ENCODE results near the gene RUNDC1.
"Not testable (repeated sequence)": the region's sequence is repeated elsewhere in the genome, so short reads cannot be mapped to it uniquely, and the experiment has no call there.

Gene RUNDC1

DNA sequence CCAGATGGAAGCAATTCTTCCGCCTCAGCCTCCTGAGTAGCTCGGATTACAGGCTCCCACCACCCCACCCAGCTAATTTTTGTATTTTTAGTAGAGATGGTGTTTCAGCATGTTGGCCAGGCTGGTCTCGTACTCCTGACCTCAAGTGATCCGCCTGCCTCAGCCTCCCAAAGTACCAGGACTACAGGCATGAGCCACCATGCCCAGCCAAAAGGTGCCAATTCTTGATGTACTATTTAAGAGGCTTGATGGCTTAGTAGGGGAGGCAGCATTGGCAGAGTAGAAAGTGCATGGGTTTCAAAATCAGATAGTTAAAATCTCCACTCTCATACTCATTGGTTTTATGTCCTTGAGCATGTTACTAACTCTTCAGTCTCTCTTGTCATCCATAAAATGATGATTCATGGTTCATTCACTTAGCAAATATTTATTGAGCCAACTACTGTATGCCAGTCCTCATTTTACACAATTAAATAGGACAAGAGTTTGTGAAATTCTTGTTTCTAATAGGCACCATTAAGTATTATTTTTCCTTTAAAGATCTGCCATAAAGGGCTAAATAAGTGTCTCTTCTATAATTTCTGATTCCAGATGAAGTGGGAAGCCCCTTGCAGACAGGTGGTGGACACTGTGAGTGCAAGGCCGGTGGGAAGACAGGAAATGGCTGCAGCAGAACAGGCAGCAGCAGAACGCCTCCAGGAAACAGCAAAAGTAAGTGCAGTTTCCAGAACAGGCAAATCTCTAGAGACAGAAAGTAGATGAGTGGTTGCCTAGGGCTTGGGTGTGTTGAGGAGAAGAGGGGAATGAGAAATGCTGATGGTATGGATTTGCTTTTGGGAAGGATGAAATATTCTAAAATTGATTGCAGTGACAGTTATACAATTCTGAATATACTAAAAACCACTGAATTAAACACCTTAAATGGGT is 9.6 kb downstream of the RUNDC1 start:
- no peak for DNase-seq

- no peak for DNase-seq
These were observed 11.1 kb downstream of the RUNDC1 start for GRCh38 chr17:42991471-42991870.

DNA sequence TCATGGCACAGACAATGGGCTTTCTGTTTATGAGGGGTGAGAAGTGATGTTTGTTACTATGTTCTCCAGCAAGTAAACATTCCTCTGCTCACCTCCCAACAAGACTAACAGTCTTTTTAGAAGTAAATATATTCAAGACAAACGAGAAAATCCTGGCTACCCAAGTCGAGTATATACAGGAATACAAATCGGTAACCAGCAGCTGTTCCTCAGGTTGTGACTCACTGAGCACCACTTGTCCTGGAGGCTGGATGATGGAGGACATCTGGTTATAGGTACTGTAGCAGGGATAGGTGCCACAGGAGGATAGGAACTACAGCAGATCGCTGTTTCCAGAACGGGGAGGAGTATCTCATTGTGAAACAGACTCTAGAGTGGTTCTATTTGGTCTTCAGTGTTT is 12.5 kb downstream of the RUNDC1 start:
- no peak for DNase-seq

DNA sequence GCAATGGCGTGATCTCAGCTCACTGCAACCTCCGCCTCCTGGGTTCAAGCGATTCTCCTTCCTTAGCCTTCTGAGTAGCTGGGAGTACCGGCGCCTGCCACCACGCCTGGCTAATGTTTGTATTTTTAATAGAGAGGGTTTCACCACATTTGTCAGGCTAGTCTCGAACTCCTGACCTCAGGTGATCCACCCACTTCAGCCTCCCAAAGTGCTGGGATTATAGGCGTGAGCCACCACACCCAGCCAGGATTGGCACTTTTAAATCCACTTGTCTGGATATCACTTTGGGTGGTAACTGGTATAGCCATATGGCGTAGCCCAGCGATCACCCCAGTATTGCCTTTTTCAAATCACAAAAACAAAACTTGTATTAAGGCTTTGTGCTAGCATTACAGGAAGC is 13.5 kb downstream of the RUNDC1 start:
- DNase-seq = not testable (repeated sequence)

- no peak for DNase-seq
These were observed 17.1 kb downstream of the RUNDC1 start for GRCh38 chr17:42997390-42997983.

DNA sequence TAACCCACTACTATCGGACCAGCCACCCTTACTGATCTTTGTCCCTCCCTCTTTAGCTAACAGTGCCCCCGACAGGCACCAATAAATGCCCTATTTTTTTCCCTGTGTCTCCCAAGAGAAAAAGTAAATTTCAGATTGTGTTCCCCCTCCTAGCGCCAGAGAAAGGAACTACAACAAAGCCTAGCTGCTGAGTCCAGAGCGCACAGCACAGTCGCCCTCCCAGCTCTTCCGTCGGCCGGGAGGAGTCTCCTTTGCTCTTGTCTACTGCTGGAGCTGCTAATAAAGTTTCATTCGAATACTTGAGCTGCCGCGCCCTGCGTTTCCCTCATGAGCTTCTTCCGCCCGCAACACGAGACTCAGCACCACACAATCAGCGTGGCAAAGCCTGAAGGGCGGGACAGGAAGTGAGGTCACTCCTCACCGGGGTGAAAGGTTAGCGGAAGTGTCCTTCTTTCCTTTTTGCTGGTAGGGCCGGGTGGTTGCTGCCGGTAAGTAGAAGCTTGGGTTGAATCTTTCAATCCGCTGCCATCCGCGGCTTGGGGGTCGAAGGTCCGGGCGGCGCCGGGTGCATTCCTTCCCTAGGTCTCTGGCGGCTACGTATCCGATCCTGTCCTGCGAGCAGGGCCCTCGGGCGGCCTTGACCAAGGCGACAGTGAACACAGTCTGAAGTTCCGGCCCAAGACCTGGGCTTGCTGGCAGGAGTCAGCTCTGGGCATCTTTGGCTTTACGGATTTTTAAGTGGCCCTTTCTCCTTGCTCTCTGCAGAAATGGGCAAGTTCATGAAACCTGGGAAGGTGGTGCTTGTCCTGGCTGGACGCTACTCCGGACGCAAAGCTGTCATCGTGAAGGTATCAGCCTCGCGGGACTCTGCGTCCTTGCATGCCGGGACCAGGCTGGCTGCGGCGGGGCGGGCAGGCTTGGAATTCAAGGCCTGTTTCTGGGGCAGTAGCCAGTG is 17.9 kb downstream of the RUNDC1 start, which contains the start of gene RPL27:
Gene RPL27 (plus strand): TSS at position 436 of the 955 bp plus-strand sequence. CDS start 332 bp downstream, at position 768.
- peak; percentile 96 for DNase-seq

- DNase-seq = no peak
These were observed 18.7 kb downstream of the RUNDC1 start for GRCh38 chr17:42999003-42999525.

GRCh38 chr17:43000894-43001293 is 20.5 kb downstream of the RUNDC1 start:
- not testable (repeated sequence) for DNase-seq

GRCh38 chr17:43003542-43004172 is 23.3 kb downstream of the RUNDC1 start:
- no peak for DNase-seq

GRCh38 chr17:43006639-43007551 is 26.5 kb downstream of the RUNDC1 start, which contains the start of gene IFI35:
Gene IFI35 (plus strand): TSS chr17:43006784. CDS start chr17:43006948, 164 bp downstream.
- peak; percentile 61 for DNase-seq

DNA sequence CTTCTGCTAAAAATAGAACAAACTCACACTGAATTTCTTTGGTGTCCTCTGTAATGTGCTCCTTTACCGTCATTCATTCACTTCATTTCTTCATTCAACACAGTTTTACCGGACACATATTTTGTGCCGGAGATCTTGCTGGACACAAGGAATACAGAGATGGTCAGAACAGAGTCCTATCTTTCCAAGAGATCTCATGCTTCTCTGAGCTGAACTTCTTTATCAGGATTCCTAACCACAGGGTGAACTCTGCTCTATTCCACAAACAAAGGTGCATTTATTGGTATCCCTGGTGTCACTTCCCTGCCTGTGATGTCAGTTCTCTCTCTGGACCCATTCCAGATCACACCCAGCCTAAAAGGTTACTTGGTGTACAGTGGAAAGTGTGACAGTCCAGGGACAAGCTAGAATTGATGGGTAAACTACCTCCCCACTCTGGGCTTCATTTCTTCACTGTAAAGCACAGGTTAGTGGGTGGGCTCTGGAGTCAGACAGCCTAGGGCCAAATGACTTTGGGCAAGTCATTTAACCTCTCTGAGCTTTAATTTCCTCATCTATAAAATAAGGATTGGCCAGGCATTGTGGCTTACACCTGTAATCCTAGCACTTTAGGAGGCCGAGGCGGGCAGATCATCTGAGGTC is 30.4 kb downstream of the RUNDC1 start:
- DNase-seq = no peak

DNA sequence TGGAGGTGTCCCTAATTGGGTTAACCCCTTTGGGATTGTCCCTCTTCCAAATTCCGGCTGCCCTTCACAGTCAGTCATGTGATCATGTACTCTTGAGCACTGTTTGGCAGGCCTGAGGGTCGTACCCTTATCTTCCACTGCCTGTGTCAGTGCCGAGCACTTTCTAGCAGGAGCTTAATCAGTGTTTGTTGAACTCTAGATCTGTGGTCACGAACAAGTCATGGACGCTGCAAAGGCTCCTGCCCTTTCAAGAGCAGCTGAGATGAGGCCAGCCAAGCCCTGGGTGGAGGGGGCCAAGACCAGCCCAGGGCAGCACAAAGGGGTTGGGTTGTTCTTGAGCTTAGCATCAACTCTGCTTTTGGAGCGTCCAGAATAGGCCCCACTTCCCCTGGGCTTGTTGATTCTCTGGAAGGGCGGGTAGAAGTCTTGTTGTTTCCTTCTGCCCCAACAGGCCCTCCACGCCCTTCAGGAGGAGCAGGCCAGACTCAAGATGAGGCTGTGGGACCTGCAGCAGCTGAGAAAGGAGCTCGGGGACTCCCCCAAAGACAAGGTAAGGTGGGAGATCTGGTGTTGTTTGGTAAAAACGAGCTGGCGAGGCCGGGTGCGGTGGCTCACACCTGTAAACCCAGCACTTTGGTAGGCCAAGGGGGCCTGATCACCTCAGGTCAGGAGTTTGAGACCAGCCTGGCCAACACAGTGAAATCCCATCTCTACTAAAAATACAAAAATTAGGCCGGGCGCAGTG is 31.5 kb downstream of the RUNDC1 start:
- no peak for DNase-seq

DNA sequence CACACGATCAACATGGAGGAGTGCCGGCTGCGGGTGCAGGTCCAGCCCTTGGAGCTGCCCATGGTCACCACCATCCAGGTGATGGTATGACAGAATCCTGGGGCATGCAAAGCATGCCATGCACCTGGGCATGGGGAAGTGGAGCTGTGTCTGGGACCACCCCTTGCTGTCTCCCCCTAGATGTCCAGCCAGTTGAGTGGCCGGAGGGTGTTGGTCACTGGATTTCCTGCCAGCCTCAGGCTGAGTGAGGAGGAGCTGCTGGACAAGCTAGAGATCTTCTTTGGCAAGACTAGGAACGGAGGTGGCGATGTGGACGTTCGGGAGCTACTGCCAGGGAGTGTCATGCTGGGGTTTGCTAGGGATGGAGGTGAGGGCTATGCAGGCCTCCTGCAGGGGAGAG is 32.9 kb downstream of the RUNDC1 start:
- DNase-seq = no peak

DNA sequence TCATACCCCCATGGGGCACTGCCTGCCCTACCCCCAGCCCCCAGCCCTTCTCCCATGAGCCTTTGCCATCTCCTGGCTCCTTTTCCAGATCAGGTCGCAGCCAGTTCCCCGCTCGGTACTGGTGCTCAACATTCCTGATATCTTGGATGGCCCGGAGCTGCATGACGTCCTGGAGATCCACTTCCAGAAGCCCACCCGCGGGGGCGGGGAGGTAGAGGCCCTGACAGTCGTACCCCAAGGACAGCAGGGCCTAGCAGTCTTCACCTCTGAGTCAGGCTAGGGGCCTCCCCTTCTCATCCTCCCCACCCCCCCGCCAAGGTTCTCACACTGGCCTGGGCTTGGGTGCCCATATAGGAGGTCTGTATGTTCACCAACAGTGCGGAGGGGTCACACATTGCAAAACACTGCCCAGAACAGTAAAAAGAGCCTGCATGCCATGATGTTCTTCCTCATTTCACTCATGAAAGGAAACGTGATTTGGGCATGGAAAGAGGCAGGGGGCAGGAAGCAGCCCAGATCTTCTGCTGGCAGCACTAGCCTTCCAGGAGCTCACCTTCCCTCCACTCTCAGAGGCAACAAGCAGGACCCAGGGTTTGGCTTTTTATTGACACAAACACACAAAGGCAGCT is 33.8 kb downstream of the RUNDC1 start:
- no peak for DNase-seq

- DNase-seq = no peak
These were observed 34.5 kb downstream of the RUNDC1 start for GRCh38 chr17:43014649-43015542.

DNA sequence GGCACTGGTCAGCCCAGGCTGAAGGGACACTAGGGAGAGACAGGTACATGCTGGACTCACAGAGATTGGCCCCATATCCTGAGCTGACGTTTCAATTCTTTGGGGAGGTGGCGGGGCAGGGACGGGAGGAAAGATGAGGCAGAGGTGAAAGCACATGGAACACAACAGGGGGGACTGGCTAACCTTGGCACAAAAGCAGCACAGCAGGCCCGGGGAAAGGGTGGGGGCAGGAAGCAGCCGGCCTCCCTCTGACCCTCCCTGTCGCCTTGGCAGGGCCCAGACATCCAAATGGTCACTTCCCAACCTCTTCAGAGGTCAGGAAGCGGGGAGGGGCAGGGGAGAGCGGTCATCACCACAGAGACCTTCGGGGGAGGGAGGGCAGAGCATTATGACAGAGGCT is 35.2 kb downstream of the RUNDC1 start:
- no peak for DNase-seq

- no peak for DNase-seq
These were observed 35.9 kb downstream of the RUNDC1 start for GRCh38 chr17:43016216-43016615.
